ENCODE data around the gene LRTM1.

DNA sequence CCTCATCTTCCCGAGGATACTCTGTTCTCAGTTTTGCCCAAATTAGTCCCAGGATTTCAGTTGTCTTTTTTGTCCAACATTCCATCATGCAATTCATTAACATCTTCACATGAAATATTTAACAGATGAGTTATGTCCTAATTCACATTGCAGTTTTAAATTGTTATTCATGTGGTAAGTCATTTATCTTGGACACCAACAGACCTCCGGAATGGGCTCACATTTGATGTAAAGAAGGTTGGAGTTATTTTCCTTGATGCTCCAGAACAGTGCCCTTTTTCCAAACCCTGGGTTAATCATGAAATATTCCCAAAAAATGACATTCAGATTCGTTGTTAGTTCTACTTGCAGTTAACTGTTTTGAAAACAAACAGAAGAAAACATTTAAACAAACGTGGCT, 32.8 kb upstream of the LRTM1 start:
- TF ChIP-seq, protein P1, sequence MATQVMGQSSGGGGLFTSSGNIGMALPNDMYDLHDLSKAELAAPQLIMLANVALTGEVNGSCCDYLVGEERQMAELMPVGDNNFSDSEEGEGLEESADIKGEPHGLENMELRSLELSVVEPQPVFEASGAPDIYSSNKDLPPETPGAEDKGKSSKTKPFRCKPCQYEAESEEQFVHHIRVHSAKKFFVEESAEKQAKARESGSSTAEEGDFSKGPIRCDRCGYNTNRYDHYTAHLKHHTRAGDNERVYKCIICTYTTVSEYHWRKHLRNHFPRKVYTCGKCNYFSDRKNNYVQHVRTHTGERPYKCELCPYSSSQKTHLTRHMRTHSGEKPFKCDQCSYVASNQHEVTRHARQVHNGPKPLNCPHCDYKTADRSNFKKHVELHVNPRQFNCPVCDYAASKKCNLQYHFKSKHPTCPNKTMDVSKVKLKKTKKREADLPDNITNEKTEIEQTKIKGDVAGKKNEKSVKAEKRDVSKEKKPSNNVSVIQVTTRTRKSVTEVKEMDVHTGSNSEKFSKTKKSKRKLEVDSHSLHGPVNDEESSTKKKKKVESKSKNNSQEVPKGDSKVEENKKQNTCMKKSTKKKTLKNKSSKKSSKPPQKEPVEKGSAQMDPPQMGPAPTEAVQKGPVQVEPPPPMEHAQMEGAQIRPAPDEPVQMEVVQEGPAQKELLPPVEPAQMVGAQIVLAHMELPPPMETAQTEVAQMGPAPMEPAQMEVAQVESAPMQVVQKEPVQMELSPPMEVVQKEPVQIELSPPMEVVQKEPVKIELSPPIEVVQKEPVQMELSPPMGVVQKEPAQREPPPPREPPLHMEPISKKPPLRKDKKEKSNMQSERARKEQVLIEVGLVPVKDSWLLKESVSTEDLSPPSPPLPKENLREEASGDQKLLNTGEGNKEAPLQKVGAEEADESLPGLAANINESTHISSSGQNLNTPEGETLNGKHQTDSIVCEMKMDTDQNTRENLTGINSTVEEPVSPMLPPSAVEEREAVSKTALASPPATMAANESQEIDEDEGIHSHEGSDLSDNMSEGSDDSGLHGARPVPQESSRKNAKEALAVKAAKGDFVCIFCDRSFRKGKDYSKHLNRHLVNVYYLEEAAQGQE (IDR thresholded peaks at IDR 0.05; ENCODE audit: insufficient replicate concordance, low read depth), result no peak
- TF ChIP-seq, protein P2, sequence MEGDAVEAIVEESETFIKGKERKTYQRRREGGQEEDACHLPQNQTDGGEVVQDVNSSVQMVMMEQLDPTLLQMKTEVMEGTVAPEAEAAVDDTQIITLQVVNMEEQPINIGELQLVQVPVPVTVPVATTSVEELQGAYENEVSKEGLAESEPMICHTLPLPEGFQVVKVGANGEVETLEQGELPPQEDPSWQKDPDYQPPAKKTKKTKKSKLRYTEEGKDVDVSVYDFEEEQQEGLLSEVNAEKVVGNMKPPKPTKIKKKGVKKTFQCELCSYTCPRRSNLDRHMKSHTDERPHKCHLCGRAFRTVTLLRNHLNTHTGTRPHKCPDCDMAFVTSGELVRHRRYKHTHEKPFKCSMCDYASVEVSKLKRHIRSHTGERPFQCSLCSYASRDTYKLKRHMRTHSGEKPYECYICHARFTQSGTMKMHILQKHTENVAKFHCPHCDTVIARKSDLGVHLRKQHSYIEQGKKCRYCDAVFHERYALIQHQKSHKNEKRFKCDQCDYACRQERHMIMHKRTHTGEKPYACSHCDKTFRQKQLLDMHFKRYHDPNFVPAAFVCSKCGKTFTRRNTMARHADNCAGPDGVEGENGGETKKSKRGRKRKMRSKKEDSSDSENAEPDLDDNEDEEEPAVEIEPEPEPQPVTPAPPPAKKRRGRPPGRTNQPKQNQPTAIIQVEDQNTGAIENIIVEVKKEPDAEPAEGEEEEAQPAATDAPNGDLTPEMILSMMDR (IDR thresholded peaks at IDR 0.05; ENCODE audit: insufficient read depth, low read length), result no peak
- TF ChIP-seq POLR2AphosphoS5 (IDR thresholded peaks at IDR 0.05; ENCODE audit: low read depth), result no peak
- no peak for TF ChIP-seq GABPA (IDR thresholded peaks at IDR 0.05; ENCODE audit: low read depth)
